NCI-H2196 (cell line): Measurements from ENCODE around the gene REC8.

ENCODE experiments used
- DNase-seq: peaks from one replicate; lab custom pipeline; 2025; ENCODE audit not compliant: unreplicated experiment; lab: John Stamatoyannopoulos, UW

The REC8 gene

GRCh38 chr14:24159777-24160498, 11.9 kb upstream of the REC8 start:
- no peak for DNase-seq

DNA sequence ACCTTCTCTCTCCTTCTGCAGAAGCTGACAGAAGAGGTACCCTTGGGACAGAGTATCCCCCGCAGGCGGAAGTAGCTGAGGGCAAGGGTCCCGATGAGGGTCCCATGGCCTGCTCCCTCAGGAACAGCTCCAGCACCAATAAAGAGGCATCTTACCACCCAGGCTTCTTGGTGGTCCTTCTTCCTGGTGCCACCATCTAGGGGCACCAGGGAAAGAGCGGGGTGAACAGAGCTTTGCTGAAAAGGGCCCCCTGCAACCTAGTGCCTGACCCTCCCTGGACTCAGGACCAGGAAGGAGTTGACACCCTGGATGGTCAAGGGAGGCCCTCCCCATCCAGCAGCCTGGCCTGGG, 11.4 kb upstream of the REC8 start:
- DNase-seq = no peak

GRCh38 chr14:24160850-24161804, 10.8 kb upstream of the REC8 start, which contains the start of gene IRF9:
IRF9 (plus strand) TSS chr14:24161265; CDS start chr14:24162145, 880 bp downstream.
- DNase-seq = peak; percentile 99

GRCh38 chr14:24162093-24162492, 9.8 kb upstream of the REC8 start:
- DNase-seq = no peak

- no peak for DNase-seq
Observed at GRCh38 chr14:24164518-24164991, 7.3 kb upstream of the REC8 start.

DNA sequence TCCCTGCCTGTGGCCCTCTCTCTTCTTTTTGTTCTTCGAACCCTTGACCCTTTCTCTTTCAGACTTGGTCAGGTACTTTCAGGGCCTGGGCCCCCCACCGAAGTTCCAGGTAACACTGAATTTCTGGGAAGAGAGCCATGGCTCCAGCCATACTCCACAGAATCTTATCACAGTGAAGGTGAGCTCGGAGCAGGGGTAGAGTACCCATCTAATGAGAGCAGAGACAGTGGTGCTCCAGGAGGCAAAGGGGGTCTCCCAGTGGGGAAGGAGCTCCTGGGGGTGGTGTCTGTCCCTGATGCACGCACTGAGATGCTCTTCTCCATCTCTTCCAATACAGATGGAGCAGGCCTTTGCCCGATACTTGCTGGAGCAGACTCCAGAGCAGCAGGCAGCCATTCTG, 6.1 kb upstream of the REC8 start:
- no peak for DNase-seq

DNA sequence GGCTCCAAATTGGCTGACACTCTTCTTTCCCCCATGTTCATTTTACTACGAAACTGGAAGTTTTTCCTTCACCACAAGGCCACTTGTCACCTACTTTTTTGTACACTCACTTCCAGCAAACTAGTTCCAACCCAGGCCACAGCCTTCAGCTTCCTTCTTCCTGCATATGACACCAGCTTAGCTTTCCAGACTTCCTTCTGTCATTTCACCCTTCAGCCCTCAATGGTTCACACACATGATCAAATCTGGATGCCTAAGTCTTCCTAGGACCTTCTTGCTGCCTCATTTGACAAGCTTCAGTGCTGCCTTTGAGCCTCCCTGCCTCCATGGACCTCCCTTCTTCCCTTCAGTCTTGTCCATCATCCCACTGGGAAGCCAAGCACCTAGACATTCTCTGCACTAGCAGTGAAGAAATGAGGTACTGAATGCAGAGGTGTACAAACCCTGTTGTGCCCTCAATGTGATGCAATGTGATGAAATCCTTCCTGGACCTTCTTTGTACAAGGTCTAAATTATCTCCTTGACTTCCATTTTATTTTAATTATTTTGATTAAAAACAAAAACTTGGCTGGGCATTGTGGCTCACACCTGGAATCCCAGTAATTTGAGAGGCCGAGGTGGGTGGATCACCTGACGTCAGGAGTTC, 4.3 kb upstream of the REC8 start:
- no peak for DNase-seq

- DNase-seq = no peak
Observed at GRCh38 chr14:24172261-24172860, 481 bp downstream of the REC8 start.

DNA sequence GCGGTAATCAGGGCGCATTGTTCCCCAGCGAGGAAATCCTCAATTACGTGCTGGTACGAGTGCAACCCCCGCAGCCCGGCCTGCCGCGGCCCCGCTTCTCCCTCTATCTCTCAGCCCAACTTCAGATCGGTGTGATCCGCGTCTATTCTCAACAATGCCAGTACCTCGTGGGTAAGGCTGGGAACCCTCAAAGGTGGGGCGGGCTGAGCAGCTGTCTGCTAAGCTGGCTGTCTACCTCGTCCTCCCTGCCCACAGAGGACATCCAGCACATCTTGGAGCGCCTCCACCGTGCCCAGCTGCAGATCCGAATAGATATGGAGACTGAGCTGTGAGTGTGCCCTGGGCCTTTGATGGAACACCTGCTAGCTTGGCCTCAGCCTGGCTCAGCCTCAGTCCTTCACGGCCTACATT, 996 bp downstream of the REC8 start:
- no peak for DNase-seq

DNA sequence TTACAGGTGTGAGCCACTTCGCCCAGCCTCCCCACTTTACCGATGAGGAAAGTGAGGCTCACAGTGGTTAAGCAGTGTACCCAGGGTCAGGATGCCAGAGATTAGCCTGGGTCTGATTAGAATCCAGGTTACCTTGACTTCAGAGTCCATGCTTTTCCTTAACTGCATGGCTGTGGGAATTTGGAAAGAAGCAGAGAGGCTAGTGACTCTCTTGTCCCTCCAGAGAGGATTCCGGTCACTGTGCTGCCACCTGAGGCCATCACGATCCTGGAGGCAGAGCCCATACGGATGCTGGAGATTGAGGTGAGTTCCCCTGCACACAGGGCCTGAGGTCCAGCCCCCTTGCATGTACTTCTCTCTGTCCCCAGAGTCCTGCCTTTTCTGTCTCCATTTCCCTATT, 4.7 kb downstream of the REC8 start:
- DNase-seq = no peak

- DNase-seq = no peak
Observed at GRCh38 chr14:24177041-24177825, 5.4 kb downstream of the REC8 start.

DNA sequence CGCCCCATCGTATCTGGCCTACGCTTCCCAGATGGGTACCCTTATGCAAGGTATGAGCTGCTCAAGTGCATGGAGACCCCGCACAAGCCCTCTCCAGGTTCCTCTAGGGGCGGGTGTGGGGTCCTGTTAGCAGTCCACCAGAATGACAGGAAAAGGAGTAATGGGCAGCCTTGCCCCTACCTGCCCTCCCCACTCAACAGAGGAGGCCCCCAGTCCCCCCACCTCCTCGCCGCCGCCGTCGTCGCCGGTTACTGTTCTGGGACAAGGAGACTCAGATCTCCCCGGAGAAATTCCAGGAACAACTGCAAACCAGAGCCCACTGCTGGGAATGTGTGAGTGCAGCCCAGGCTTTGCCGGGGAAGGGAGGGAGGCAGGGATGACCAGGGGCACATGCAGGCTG, 6.0 kb downstream of the REC8 start:
- no peak for DNase-seq

DNA sequence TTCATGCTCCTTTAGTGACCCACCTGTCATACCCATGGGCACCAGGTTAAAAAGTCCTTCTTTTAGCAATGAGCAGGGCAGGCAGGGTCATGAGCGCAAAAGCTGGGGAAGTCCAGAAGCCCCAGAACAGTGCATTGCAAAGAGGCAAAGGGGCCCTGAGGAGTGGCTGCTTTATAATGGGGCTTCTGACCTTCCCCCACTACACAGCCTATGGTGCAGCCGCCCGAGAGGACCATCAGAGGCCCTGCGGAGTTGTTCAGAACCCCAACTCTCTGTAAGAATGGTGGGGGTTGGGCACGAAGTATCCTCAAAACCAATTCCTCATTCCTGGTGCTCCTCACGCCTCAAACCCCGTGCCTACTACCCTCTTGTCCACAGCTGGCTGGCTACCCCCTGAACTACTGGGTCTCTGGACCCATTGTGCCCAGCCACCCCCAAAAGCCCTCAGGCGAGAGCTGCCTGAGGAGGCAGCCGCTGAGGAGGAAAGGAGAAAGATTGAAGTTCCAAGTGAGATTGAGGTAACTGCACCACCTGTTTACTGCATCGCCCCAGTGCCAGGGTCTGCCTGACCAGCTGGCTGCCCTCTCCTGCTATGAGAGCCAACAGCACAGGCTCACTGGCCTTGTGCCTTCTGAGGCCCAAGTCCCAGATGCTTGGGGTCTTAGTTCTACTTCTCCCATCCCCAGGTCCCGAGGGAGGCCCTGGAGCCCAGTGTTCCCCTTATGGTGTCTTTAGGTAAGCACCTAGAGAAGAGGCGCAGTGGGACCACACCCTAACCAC, 6.7 kb downstream of the REC8 start:
- no peak for DNase-seq

DNA sequence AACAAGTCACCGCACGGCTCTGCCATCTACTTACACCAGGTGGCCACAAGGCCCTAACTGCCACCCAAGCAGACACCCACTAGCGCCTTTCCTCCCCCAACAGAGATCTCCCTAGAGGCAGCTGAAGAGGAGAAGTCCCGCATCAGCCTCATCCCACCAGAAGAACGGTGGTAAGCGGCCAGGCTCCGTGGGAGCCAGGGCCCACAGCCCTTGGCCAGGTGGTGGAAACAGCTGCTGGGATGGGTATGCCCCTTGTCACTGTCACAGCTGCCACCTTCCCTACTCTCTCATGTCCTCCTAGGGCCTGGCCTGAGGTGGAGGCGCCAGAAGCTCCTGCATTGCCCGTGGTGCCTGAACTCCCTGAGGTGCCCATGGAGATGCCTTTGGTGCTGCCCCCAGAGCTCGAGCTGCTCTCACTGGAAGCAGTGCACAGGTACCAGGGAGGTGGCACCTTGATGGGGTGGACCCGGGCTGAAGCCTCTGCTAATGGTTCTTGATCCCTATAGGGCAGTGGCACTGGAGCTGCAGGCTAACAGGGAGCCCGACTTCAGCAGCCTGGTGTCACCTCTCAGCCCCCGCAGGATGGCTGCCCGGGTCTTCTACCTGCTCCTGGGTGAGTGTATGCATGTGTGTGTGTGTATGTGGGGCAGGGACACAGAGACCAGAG, 7.5 kb downstream of the REC8 start:
- no peak for DNase-seq

GRCh38 chr14:24179961-24180796, 8.3 kb downstream of the REC8 start:
- peak; percentile 71 for DNase-seq

- DNase-seq = no peak
Observed at GRCh38 chr14:24181371-24182077, 9.6 kb downstream of the REC8 start.

- DNase-seq = no peak
Observed at GRCh38 chr14:24182110-24182882, 10.4 kb downstream of the REC8 start.
